K562 (cell line): ENCODE data around the gene NHSL2. TPM values are rescaled to one million over a fixed set of nuclear protein-coding genes. Genes with fewer than 3 reads are reported as not detected.

Experiments
- ATAC-seq: fragments of 200-7000 bp; cut with Tn5 transposase; 3 replicates; pipeline ENCODE4 v1.9.1; 2020; ENCODE audit warnings: moderate library complexity
- BruUV-seq: library from RNA; stranded (reverse); fragments of 400-500 nt; replicated peaks from 2 replicates; lab custom pipeline; 2021; lab: Mats Ljungman, UMichigan
- CTCF ChIA-PET: fragments of 300-600 bp; formaldehyde crosslinking; extraction: SDS; loops from one replicate; lab custom pipeline; 2021; ENCODE audit warnings: low intra/inter-chr PET ratio; lab: Yijun Ruan, JAX
- POLR2A ChIA-PET: fragments of 300-600, 350-650 bp; sonication (Branson Sonifier 250); formaldehyde crosslinking; extraction: SDS; loops from one replicate; lab custom pipeline; 2021; ENCODE audit warnings: antibody characterized with exemption, inconsistent platforms; lab: Yijun Ruan, JAX
- DNase-seq, 4 experiments: peaks; one replicate each; pipeline versions ENCODE4 v3.0.0 to v3.0.0-alpha.2; 2011 to 2018; ENCODE audit warnings: low spot score in 3 of 4, mixed read lengths in 3 of 4; ENCODE audit errors: extremely low read depth in 1 of 4
- FAIRE-seq: peaks from 2 replicates; lab custom pipeline; 2011; peaks lifted over from hg19 to GRCh38; lab: Jason Lieb, UNC
- H2AFZ ChIP-seq: 2 replicates; pipeline ENCODE4 v1.6.0; 2011; ENCODE audit warnings: low read depth, low read length, control low read depth, inconsistent platforms
- H3K27ac ChIP-seq: fragments of 200-600 bp; 3 replicates; pipeline ENCODE4 v1.8.0; 2011; ENCODE audit warnings: low read depth, mild to moderate bottlenecking, control low read depth, inconsistent platforms, low read length, moderate library complexity, mixed read lengths; ENCODE audit errors: extremely low read depth
- H3K27me3 ChIP-seq, 2 experiments: fragments of 300-600 bp in 1 of 2; 2 replicates in 1 of 2; 3 replicates in 1 of 2; pipeline versions ENCODE4 v1.6.0 to v1.8.0; 2011; ENCODE audit warnings: inconsistent platforms in 2 of 2, low read length in 2 of 2, mild to moderate bottlenecking in 1 of 2, mixed read lengths in 1 of 2, moderate library complexity in 1 of 2; ENCODE audit not compliant: control insufficient read depth in 2 of 2, insufficient read depth in 2 of 2
- H3K36me3 ChIP-seq: fragments of 300-600 bp; 3 replicates; pipeline ENCODE4 v1.8.0; 2011; ENCODE audit warnings: mild to moderate bottlenecking, low read length, inconsistent platforms; ENCODE audit not compliant: control insufficient read depth, insufficient read depth
- H3K4me1 ChIP-seq, 2 experiments: fragments of 200-600 bp in 1 of 2; replicated peaks in 1 of 2; 2 replicates in 1 of 2; 3 replicates in 1 of 2; pipeline versions ENCODE4 v1.5.1 to v1.8.0; 2011; ENCODE audit warnings: inconsistent platforms in 2 of 2, low read length in 2 of 2, mild to moderate bottlenecking in 1 of 2, mixed read lengths in 1 of 2, moderate library complexity in 1 of 2; ENCODE audit not compliant: control insufficient read depth in 2 of 2, insufficient read depth in 2 of 2
- H3K4me2 ChIP-seq: 2 replicates; pipeline ENCODE4 v1.6.1; 2011; ENCODE audit warnings: low read length, control low read depth, inconsistent platforms, mixed read lengths; ENCODE audit not compliant: insufficient read depth
- H3K4me3 ChIP-seq: fragments of 200-600 bp; sonication (generic), shearing (Covaris generic); 2 replicates; pipeline ENCODE4 v1.5.1; 2016; ENCODE audit warnings: control low read depth, inconsistent platforms
- H3K79me2 ChIP-seq: fragments of 200-600 bp; 3 replicates; pipeline ENCODE4 v1.8.0; 2011; ENCODE audit warnings: low read length, inconsistent platforms; ENCODE audit not compliant: control insufficient read depth, insufficient read depth
- H3K9ac ChIP-seq, 2 experiments: 2 replicates each; pipeline versions ENCODE4 v1.6.0 to v1.6.1; 2011; ENCODE audit warnings: low read depth in 2 of 2, low read length in 2 of 2, control low read depth in 1 of 2, inconsistent platforms in 1 of 2, mild to moderate bottlenecking in 1 of 2, mixed read lengths in 1 of 2; ENCODE audit not compliant: insufficient read depth in 1 of 2
- H3K9me1 ChIP-seq: one replicate; pipeline ENCODE4 v1.6.0; 2011; ENCODE audit warnings: inconsistent platforms, mild to moderate bottlenecking, low read length, moderate library complexity; ENCODE audit not compliant: control insufficient read depth, insufficient read depth
- H3K9me3 ChIP-seq: replicated peaks from 2 replicates; pipeline ENCODE4 v1.5.1; 2011; ENCODE audit warnings: low read depth, low read length, inconsistent platforms; ENCODE audit not compliant: control insufficient read depth, insufficient read depth
- H4K20me1 ChIP-seq: replicated peaks from 2 replicates; pipeline ENCODE4 v1.6.1; 2011; ENCODE audit warnings: low read length, inconsistent platforms, mixed read lengths; ENCODE audit not compliant: control insufficient read depth, insufficient read depth
- MAFF ChIP-seq: IDR thresholded peaks from 2 replicates; pipeline ENCODE4 v1.6.1; 2012; ENCODE audit warnings: low read length, improper control_type of control experiment
- MCM7 ChIP-seq, 2 experiments: fragments of 450-650 bp; IDR thresholded peaks; 2 replicates each; pipeline ENCODE4 v1.6.1; 2016 to 2018
- NFYB ChIP-seq: IDR thresholded peaks from 2 replicates; pipeline ENCODE4 v1.6.1; 2011; ENCODE audit warnings: mild to moderate bottlenecking, moderate library complexity; ENCODE audit not compliant: insufficient read length; ENCODE audit errors: extremely low read depth
- NR3C1 ChIP-seq: sonication (generic); formaldehyde crosslinking; IDR thresholded peaks from 2 replicates; pipeline ENCODE4 v1.8.1; 2022; ENCODE audit warnings: missing genetic modification reagents
- POLR2AphosphoS2 ChIP-seq: IDR thresholded peaks from 2 replicates; pipeline ENCODE4 v1.6.1; 2012; ENCODE audit warnings: low read length, improper control_type of control experiment
- SMAD2 ChIP-seq: fragments of 150-350 bp; IDR thresholded peaks from 2 replicates; pipeline ENCODE4 v1.6.1; 2014; ENCODE audit warnings: low read depth, mild to moderate bottlenecking, low read length
- SMAD3 ChIP-seq: fragments of 450-650 bp; formaldehyde crosslinking; conservative IDR thresholded peaks from 2 replicates; pipeline ENCODE4 v1.4.0; 2020; ENCODE audit warnings: mild to moderate bottlenecking
- U2AF1 ChIP-seq: fragments of 200-400 bp; formaldehyde crosslinking; optimal IDR thresholded peaks from 2 replicates; pipeline ENCODE3; 2017; ENCODE audit warnings: mild to moderate bottlenecking, low read depth, low read length, moderate library complexity
- ZKSCAN1 ChIP-seq: fragments of 150-350 bp; IDR thresholded peaks from 2 replicates; pipeline ENCODE4 v1.6.1; 2016; ENCODE audit warnings: low read depth, low read length
- ZNF445 ChIP-seq: fragments of 250-450 bp; sonication (Bioruptor Pico); IDR thresholded peaks from 2 replicates; pipeline ENCODE4 v1.4.0; 2020; ENCODE audit warnings: low read depth, mild to moderate bottlenecking, moderate library complexity
- WGBS: fragments of 100-300 bp; shearing (Covaris generic); methylation state at CpG from one replicate; pipeline ENCODE4 v1.1.6; 2016; ENCODE audit warnings: low coverage, mixed read lengths; ENCODE audit not compliant: insufficient coverage; ENCODE audit errors: missing lambda C conversion rate; 5-methylcytosine and 5-hydroxymethylcytosine counted together
- in situ Hi-C: fragments of 300-500 bp; cut with MboI; formaldehyde crosslinking; loops from 4 replicates; pipeline ENCODE4 v1.15.0; 2018; ENCODE audit warnings: inconsistent platforms, mixed read lengths
- intact Hi-C: fragments of 100-400 bp; cut with micrococcal nuclease; formaldehyde crosslinking; loops from 2 replicates; pipeline ENCODE4 v1.14.2; 2022
- polyA plus RNA-seq, 8 experiments: library from polyadenylated mRNA; depleted of rRNA in 4 of 8; stranded (reverse) in 5 of 8; unstranded in 3 of 8; fragments of >200 nt; fragmentation: Nextera tagmentation in 2 of 8; fragmentation: Illumina TruSeq in 1 of 8; extraction: Ambion mirVana in 2 of 8; extraction: Trizol in 1 of 8; gene quantifications; 2 replicates each; pipeline versions ENCODE4 v1.2.1 to v1.2.3, GENCODE V29; 2011 to 2014; ENCODE audit warnings: inconsistent platforms in 1 of 8, missing spikeins in 1 of 8
- total RNA-seq, 7 experiments: library from RNA; depleted of rRNA in 6 of 7; stranded (reverse); fragments of >200 nt in 6 of 7; fragmentation: Illumina TruSeq in 2 of 7; extraction: Trizol in 2 of 7; gene quantifications; 2 replicates each; pipeline versions ENCODE4 v1.2.1 to v1.2.3, GENCODE V29; 2011 to 2021; ENCODE audit warnings: low replicate concordance in 1 of 7
- TF ChIP-seq, protein P1 (sequence below): sonication (generic); formaldehyde crosslinking; IDR thresholded peaks from 2 replicates; pipeline ENCODE4 v1.4.0; 2020; ENCODE audit warnings: mild to moderate bottlenecking, missing genetic modification reagents

The NHSL2 gene
- total and polyA plus RNA-seq, 9 of the 15 experiments (the other 6 are each of a cell fraction or from before 2014, with no cell fraction given), result 0.02 TPM; not detected in 8

DNA sequence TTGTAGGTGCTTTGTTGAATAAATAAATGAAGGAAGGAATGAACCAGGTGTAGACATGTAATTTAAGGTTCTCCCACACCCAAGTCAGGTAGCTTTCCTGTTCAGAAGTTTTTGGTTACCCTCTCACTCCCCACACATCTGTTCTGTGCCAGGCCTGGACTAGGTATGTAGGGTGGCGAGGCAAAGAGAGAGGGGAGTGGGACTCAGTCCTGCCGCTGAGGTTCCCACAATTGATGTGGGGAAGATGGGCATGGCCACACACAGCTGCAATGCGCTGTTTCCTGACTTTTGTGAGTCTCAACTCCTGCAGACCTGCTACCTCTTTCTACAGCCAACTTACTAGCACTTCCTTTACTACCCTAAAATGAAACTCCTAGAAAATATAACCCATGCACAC, 132.2 kb downstream of the NHSL2 start:
- no peaks in the 10 kb centered on the region for H3K79me2 ChIP-seq
- CTCF ChIA-PET, result no interaction called here
- H2AFZ ChIP-seq, result no peak overlapping the region
- H3K4me1 ChIP-seq, result no peaks in the 10 kb centered on the region
- no peak for DNase-seq
- TF ChIP-seq, protein P1, sequence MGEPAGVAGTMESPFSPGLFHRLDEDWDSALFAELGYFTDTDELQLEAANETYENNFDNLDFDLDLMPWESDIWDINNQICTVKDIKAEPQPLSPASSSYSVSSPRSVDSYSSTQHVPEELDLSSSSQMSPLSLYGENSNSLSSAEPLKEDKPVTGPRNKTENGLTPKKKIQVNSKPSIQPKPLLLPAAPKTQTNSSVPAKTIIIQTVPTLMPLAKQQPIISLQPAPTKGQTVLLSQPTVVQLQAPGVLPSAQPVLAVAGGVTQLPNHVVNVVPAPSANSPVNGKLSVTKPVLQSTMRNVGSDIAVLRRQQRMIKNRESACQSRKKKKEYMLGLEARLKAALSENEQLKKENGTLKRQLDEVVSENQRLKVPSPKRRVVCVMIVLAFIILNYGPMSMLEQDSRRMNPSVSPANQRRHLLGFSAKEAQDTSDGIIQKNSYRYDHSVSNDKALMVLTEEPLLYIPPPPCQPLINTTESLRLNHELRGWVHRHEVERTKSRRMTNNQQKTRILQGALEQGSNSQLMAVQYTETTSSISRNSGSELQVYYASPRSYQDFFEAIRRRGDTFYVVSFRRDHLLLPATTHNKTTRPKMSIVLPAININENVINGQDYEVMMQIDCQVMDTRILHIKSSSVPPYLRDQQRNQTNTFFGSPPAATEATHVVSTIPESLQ (CRISPR knock-in tag), result no peak
- no peak for TF ChIP-seq U2AF1
- TF ChIP-seq ZNF445 (CRISPR knock-in tag), result no peak
- TF ChIP-seq POLR2AphosphoS2, result no peak
- no peak for TF ChIP-seq SMAD3 (CRISPR knock-in tag)
- TF ChIP-seq NR3C1 (CRISPR knock-in tag), result no peak
- TF ChIP-seq SMAD2, result no peak
- no peak for TF ChIP-seq NFYB
- no peak for TF ChIP-seq MAFF
- TF ChIP-seq MCM7 (IDR thresholded peaks at IDR 0.05), result no peak
- TF ChIP-seq ZKSCAN1, result no peak
- in situ Hi-C loops, result no loop called here
- POLR2A ChIA-PET, result no interaction called here
- no peaks in the 10 kb centered on the region for H3K9me3 ChIP-seq
- no peaks in the 10 kb centered on the region for H3K9me1 ChIP-seq
- H3K4me2 ChIP-seq, result no peak overlapping the region
- 0% methylated on average over 2 of the region's 3 CpGs for WGBS
- no peak overlapping the region for H3K9ac ChIP-seq
- BruUV-seq, result no TSS peak
- peaks cover 2 to 28% of the 10 kb centered on the region in 2 experiments; a peak in 4 of 5 replicates for H3K27me3 ChIP-seq
- no peak for FAIRE-seq
- no peak overlapping the region for H3K4me3 ChIP-seq
- H4K20me1 ChIP-seq, result no peaks in the 10 kb centered on the region; the same call in 1 of the 2 replicates
- ATAC-seq, result no peak
- H3K27ac ChIP-seq, result no peak overlapping the region
- H3K36me3 ChIP-seq, result no peaks in the 10 kb centered on the region
- intact Hi-C loops, result no loop called here
